CD14-positive monocyte (primary cell): ENCODE results near the gene RER1. TPM values are rescaled to one million over a fixed set of nuclear protein-coding genes. Genes with fewer than 3 reads are reported as not detected.

Experiments used
- DNase-seq, 3 donors: peaks; one replicate each; pipeline ENCODE4 v3.0.0-alpha.2; 2011 to 2022
- H2AFZ ChIP-seq: 2 replicates; pipeline ENCODE4 v1.6.0; 2012; ENCODE audit warnings: mild to moderate bottlenecking, low read depth, low read length, inconsistent platforms; ENCODE audit not compliant: insufficient read depth, poor library complexity, severe bottlenecking
- H3K27ac ChIP-seq, 2 donors: 1 replicate in 1 of 2; 2 replicates in 1 of 2; pipeline ENCODE4 v1.5.1; 2012 to 2013; ENCODE audit warnings: low read length in 2 of 2, control low read depth in 1 of 2, inconsistent platforms in 1 of 2, low read depth in 1 of 2, mild to moderate bottlenecking in 1 of 2
- H3K27me3 ChIP-seq, 2 donors: one replicate each; pipeline versions ENCODE4 v1.6.0 to v1.6.1; 2011 to 2013; ENCODE audit warnings: low read length in 2 of 2; ENCODE audit not compliant: control insufficient read depth in 2 of 2, insufficient read depth in 2 of 2
- H3K36me3 ChIP-seq, 2 donors: replicated peaks in 1 of 2; 1 replicate in 1 of 2; 2 replicates in 1 of 2; pipeline versions ENCODE4 v1.5.1 to v1.6.1; 2012 to 2013; ENCODE audit warnings: low read length in 2 of 2, control low read depth in 1 of 2, inconsistent platforms in 1 of 2, mild to moderate bottlenecking in 1 of 2; ENCODE audit not compliant: insufficient read depth in 2 of 2, control insufficient read depth in 1 of 2
- H3K4me1 ChIP-seq, 2 donors: 1 replicate in 1 of 2; 2 replicates in 1 of 2; pipeline versions ENCODE4 v1.5.1 to v1.6.1; 2012 to 2013; ENCODE audit warnings: low read length in 2 of 2, control low read depth in 1 of 2, inconsistent platforms in 1 of 2, mild to moderate bottlenecking in 1 of 2, moderate library complexity in 1 of 2; ENCODE audit not compliant: insufficient read depth in 2 of 2, control insufficient read depth in 1 of 2
- H3K4me2 ChIP-seq: replicated peaks from 2 replicates; pipeline ENCODE3; 2012; ENCODE audit warnings: low read length, moderate library complexity, mild to moderate bottlenecking; ENCODE audit not compliant: poor library complexity, severe bottlenecking; ENCODE audit errors: extremely low read depth
- H3K4me3 ChIP-seq, 3 experiments: fragments of 200-600 bp in 1 of 3; sonication (generic) in 1 of 3; replicated peaks in 1 of 3; 1 replicate in 2 of 3; 2 replicates in 1 of 3; pipeline ENCODE4 v1.5.1; 2011 to 2013; ENCODE audit warnings: low read length in 3 of 3, mild to moderate bottlenecking in 3 of 3, control low read depth in 2 of 3, low read depth in 2 of 3, inconsistent platforms in 1 of 3, moderate library complexity in 1 of 3
- H3K79me2 ChIP-seq: 2 replicates; pipeline ENCODE4 v1.6.0; 2012; ENCODE audit warnings: mild to moderate bottlenecking, control low read depth, inconsistent platforms, low read length, moderate library complexity; ENCODE audit not compliant: insufficient read depth
- H3K9ac ChIP-seq: 2 replicates; pipeline ENCODE4 v1.6.0; 2017; ENCODE audit warnings: low read length, mild to moderate bottlenecking; ENCODE audit not compliant: insufficient read depth, poor library complexity, severe bottlenecking
- H3K9me3 ChIP-seq, 2 donors: replicated peaks in 1 of 2; 1 replicate in 1 of 2; 2 replicates in 1 of 2; pipeline versions ENCODE4 v1.5.1 to v1.6.1; 2012 to 2013; ENCODE audit warnings: low read length in 2 of 2, control low read depth in 1 of 2; ENCODE audit not compliant: control insufficient read depth in 1 of 2, insufficient read depth in 1 of 2
- H4K20me1 ChIP-seq: 2 replicates; pipeline ENCODE4 v1.6.0; 2012; ENCODE audit warnings: mild to moderate bottlenecking, low read length, control low read depth, moderate library complexity; ENCODE audit not compliant: insufficient read depth
- H3K27ac Mint-ChIP-seq, 7 donors: one replicate each; pipeline ENCODE4 v1.8.0; 2020; ENCODE audit warnings: mild to moderate bottlenecking in 7 of 7, mixed read lengths in 7 of 7, moderate library complexity in 6 of 7, inconsistent platforms in 2 of 7
- H3K27me3 Mint-ChIP-seq, 3 donors: one replicate each; pipeline ENCODE4 v1.8.0; 2021 to 2022; ENCODE audit warnings: low read depth in 3 of 3, mild to moderate bottlenecking in 3 of 3, mixed read lengths in 3 of 3, moderate library complexity in 3 of 3, inconsistent platforms in 1 of 3
- H3K36me3 Mint-ChIP-seq, 2 donors: one replicate each; pipeline ENCODE4 v1.8.0; 2020; ENCODE audit warnings: mixed read lengths in 2 of 2, inconsistent platforms in 1 of 2, mild to moderate bottlenecking in 1 of 2
- H3K4me1 Mint-ChIP-seq: one replicate; pipeline ENCODE4 v1.8.0; 2020; ENCODE audit warnings: mild to moderate bottlenecking, mixed read lengths
- H3K4me3 Mint-ChIP-seq, 2 donors: one replicate each; pipeline ENCODE4 v1.8.0; 2020; ENCODE audit warnings: mild to moderate bottlenecking in 2 of 2, mixed read lengths in 2 of 2, moderate library complexity in 1 of 2
- H3K9me3 Mint-ChIP-seq, 7 donors: one replicate each; pipeline ENCODE4 v1.8.0; 2020 to 2022; ENCODE audit warnings: mixed read lengths in 7 of 7, mild to moderate bottlenecking in 6 of 7, moderate library complexity in 6 of 7, inconsistent platforms in 2 of 7
- WGBS: methylation state at CpG from one replicate; pipeline ENCODE4 v1.1.5; 2013; ENCODE audit warnings: missing lambda C conversion rate; ENCODE audit not compliant: insufficient coverage; 5-methylcytosine and 5-hydroxymethylcytosine counted together
- intact Hi-C, 2 donors: fragments of 100-400 bp; cut with micrococcal nuclease; formaldehyde crosslinking; loops; one replicate each; pipeline versions ENCODE4 v1.15.0 to v1.15.1; 2023
- polyA plus RNA-seq, 3 donors: library from polyadenylated mRNA; depleted of rRNA in 1 of 3; unstranded in 2 of 3; stranded (reverse) in 1 of 3; fragments of 300-500 nt in 2 of 3; fragments of >200 nt in 1 of 3; fragmentation: Illumina TruSeq in 2 of 3; gene quantifications; 1 replicate in 2 of 3; 2 replicates in 1 of 3; pipeline ENCODE4 v1.2.3, GENCODE V29; 2012 to 2021
- TF ChIP-seq, protein P1 (sequence below): fragments of 200-600 bp; IDR thresholded peaks from one replicate; pipeline ENCODE4 v1.8.0; 2022; ENCODE audit warnings: antibody characterized with exemption, mild to moderate bottlenecking

Gene RER1
- polyA plus RNA-seq, 3 donors = 98.3 to 235 (median 193) TPM

DNA sequence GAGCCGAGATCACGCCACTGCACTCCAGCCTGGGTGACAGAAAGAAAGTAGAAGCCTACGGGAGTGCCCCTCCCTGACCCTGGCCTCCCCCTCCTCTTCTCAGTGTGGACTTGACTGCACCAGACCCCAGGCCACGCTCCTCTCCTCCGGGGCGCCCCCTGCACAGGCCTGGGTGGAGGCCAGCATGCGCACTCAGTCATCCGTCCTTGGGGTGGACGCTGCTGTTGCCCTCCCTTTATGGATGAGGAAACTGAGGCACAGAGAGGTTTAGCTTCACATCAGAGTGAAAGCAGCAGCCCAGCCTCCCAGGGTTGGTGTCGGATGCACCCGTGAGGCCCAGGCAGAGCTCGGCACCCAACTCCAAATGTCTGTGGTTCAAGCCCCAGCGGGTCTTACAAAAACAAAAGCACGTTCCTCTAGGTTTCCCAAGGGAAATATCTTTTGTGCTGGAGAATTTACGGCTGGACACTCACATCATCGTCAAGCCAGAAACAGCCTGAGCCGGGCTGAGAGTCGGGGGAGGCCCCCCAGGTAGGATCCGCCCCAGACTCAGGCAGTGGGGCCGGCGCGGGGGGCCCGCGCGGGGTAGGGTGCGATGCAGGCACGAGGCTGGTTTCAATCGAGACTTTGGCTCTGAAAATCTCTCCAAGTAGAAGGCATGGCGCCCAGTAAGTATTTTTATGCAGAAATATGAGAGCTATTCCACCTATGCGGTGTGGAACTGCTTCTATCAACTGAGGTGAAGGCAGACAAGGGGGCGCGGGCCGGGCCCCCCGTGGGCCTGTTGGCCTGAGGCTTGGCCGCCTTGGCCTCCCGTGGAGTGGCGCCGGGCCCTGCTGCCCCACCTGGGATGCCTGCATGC, 36.9 kb upstream of the RER1 start:
- intact Hi-C loops = no loop called here
- H3K27me3 ChIP-seq = no peaks in the 10 kb centered on the region
- peaks cover 0 to 8% (median 7%) of the 10 kb centered on the region in 3 donors for H3K27me3 Mint-ChIP-seq
- no peak overlapping the region for H3K9ac ChIP-seq
- TF ChIP-seq, protein P1, sequence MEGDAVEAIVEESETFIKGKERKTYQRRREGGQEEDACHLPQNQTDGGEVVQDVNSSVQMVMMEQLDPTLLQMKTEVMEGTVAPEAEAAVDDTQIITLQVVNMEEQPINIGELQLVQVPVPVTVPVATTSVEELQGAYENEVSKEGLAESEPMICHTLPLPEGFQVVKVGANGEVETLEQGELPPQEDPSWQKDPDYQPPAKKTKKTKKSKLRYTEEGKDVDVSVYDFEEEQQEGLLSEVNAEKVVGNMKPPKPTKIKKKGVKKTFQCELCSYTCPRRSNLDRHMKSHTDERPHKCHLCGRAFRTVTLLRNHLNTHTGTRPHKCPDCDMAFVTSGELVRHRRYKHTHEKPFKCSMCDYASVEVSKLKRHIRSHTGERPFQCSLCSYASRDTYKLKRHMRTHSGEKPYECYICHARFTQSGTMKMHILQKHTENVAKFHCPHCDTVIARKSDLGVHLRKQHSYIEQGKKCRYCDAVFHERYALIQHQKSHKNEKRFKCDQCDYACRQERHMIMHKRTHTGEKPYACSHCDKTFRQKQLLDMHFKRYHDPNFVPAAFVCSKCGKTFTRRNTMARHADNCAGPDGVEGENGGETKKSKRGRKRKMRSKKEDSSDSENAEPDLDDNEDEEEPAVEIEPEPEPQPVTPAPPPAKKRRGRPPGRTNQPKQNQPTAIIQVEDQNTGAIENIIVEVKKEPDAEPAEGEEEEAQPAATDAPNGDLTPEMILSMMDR = no peak
- H3K27ac ChIP-seq = no peak overlapping the region
- H3K79me2 ChIP-seq = no peaks in the 10 kb centered on the region
- H3K36me3 ChIP-seq = no peaks in the 10 kb centered on the region
- 94% methylated on average over 32 of the region's 38 CpGs for WGBS
- no peak for DNase-seq
- no peaks in the 10 kb centered on the region for H4K20me1 ChIP-seq
- H3K4me1 Mint-ChIP-seq = peaks cover 5% of the 10 kb centered on the region
- H3K27ac Mint-ChIP-seq = no peak overlapping the region
- H3K36me3 Mint-ChIP-seq = no peaks in the 10 kb centered on the region
- no peak overlapping the region for H2AFZ ChIP-seq
- H3K4me3 Mint-ChIP-seq = no peak overlapping the region
- H3K4me2 ChIP-seq = no peak overlapping the region
- H3K4me1 ChIP-seq = peaks cover 0 to under 1% of the 10 kb centered on the region in 2 donors
- H3K9me3 Mint-ChIP-seq = peaks cover 0 to 2% (median 0%) of the 10 kb centered on the region in 7 donors
- H3K4me3 ChIP-seq = no peak overlapping the region
- no peaks in the 10 kb centered on the region for H3K9me3 ChIP-seq

DNA sequence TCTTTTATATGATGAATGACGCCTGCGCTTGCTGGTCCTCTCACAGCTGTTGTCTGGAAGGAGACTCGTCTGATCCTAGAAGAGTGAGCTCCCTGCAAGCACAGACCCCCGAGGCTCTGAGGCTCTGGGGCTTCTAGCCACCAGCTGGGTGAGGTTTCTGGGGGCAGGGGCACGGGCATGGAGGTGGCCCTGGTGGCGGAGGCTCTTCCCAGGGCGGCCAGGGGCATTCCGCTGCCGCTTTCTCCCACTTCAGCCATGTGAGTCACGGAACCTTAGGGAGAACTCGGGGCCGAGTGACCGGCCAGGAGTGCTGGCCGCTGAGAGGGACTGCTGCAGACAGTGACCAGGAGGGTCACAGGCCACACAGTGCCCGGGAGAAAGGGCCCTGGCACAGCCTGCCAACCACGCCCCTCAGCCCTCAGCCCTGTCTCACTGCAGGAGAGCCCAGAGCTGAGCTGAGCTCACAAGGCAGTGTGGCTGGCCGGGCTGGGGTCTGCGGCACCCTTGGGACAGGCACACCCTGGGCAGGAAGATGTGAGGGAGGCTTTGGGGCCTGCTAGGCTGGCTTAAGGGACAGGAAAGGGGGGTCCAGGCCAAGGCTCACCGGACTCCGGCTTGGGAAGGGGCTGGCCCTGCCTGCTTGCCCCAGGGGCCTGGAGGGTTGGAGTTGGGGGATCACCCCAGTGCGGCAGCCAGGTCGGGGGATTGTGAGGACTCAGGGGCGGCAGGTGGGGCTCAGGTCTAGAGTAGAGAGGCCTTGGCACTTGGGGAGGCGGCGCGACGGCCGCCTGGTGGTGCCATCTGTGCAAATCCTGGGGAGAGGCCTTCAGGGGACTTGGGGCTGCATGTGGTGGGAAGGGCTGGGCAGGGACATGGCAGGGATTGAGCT, 36.0 kb upstream of the RER1 start:
- no peaks in the 10 kb centered on the region for H3K9me3 ChIP-seq
- H3K27ac ChIP-seq = no peak overlapping the region
- H4K20me1 ChIP-seq = no peaks in the 10 kb centered on the region
- no peak overlapping the region for H3K4me3 Mint-ChIP-seq
- peaks cover 0 to 3% of the 10 kb centered on the region in 2 donors for H3K4me1 ChIP-seq
- H3K36me3 ChIP-seq = no peaks in the 10 kb centered on the region
- DNase-seq = no peak
- 91% methylated on average over 28 of the region's 28 CpGs for WGBS
- no peak overlapping the region for H3K9ac ChIP-seq
- H3K27me3 Mint-ChIP-seq = peaks cover 4 to 10% (median 5%) of the 10 kb centered on the region in 3 donors
- no peaks in the 10 kb centered on the region for H3K27me3 ChIP-seq
- H3K27ac Mint-ChIP-seq = no peak overlapping the region
- peaks cover 8% of the 10 kb centered on the region for H3K4me1 Mint-ChIP-seq
- no peak overlapping the region for H3K4me2 ChIP-seq
- no peaks in the 10 kb centered on the region for H3K36me3 Mint-ChIP-seq
- TF ChIP-seq, protein P1 = no peak
- no peaks in the 10 kb centered on the region for H3K79me2 ChIP-seq
- no peak overlapping the region for H2AFZ ChIP-seq
- intact Hi-C loops = no loop called here
- peaks cover 0 to 2% (median 0%) of the 10 kb centered on the region in 7 donors for H3K9me3 Mint-ChIP-seq
- no peak overlapping the region for H3K4me3 ChIP-seq
